ENCODE measurements around the gene GRB10.

- TF ChIP-seq CTCF (conservative IDR thresholded peaks at IDR 0.05), result no peak
- TF ChIP-seq EZH2 (IDR thresholded peaks at IDR 0.05; ENCODE audit: low read depth), result no peak
Observed at GRCh38 chr7:50783303-50783702, 607 bp upstream of the GRB10 start.
